Thoracic aorta (tissue), 2 donors: ENCODE data around the gene NPEPL1. TPM values are rescaled to one million over a fixed set of nuclear protein-coding genes. Genes with fewer than 3 reads are reported as not detected.

Source experiments
- ATAC-seq: fragments of 150-250 bp; one replicate; pipeline ENCODE4 v1.8.0; 2017; ENCODE audit warnings: low read depth; ENCODE audit not compliant: insufficient number of reproducible peaks, low FRiP score
- DNase-seq: peaks from one replicate; pipeline ENCODE4 v3.0.0-alpha.2; 2020; ENCODE audit warnings: low spot score
- H3K27ac ChIP-seq, 2 donors: fragments of 200-600 bp; sonication (generic); 1 replicate in 1 of 2; 2 replicates in 1 of 2; pipeline ENCODE4 v1.5.1; 2016; ENCODE audit warnings: mild to moderate bottlenecking in 2 of 2, moderate library complexity in 2 of 2
- H3K27me3 ChIP-seq: fragments of 200-600 bp; sonication (generic); replicated peaks from 2 replicates; pipeline ENCODE4 v1.6.0; 2016; ENCODE audit warnings: mild to moderate bottlenecking; ENCODE audit not compliant: insufficient read depth
- H3K36me3 ChIP-seq: fragments of 200-600 bp; sonication (generic); one replicate; pipeline ENCODE4 v1.5.1; 2016
- H3K4me1 ChIP-seq, 2 donors: fragments of 200-600 bp; sonication (generic); 1 replicate in 1 of 2; 2 replicates in 1 of 2; pipeline versions ENCODE4 v1.5.1 to v1.6.0; 2016; ENCODE audit warnings: low read depth in 2 of 2, mild to moderate bottlenecking in 1 of 2; ENCODE audit not compliant: control insufficient read depth in 1 of 2
- H3K4me3 ChIP-seq: fragments of 200-600 bp; sonication (generic); 2 replicates; pipeline ENCODE4 v1.5.1; 2016; ENCODE audit warnings: mild to moderate bottlenecking
- H3K9me3 ChIP-seq: fragments of 200-600 bp; sonication (generic); 2 replicates; pipeline ENCODE4 v1.5.1; 2016
- CTCF ChIP-seq: fragments of 200-600 bp; sonication (generic); IDR thresholded peaks from one replicate; pipeline ENCODE4 v1.5.1; 2019; ENCODE audit warnings: antibody characterized with exemption
- total RNA-seq, 2 donors: library from RNA; depleted of rRNA; stranded (reverse); fragments of >200 nt; gene quantifications; one replicate each; pipeline versions ENCODE4 v1.1.0 to v1.2.3, GENCODE V29; 2016

NPEPL1 gene
- total RNA-seq, 2 donors from 2014 or later = 47.1 to 59.4 TPM

- ATAC-seq (no peak), DNase-seq (no peak)
- Histone ChIP-seq H3K4me3 (no peak overlapping the region), H3K27ac (no peak overlapping the region), H3K27me3 (no peaks in the 10 kb centered on the region), H3K9me3 (no peaks in the 10 kb centered on the region), H3K4me1 (no peaks in the 10 kb centered on the region), H3K36me3 (peaks cover 21% of the 10 kb centered on the region)
- TF ChIP-seq CTCF = no peak
Observed at GRCh38 chr20:58665606-58666005, 27.0 kb upstream of the NPEPL1 start.

- no peak for DNase-seq
- H3K27ac ChIP-seq = no peak overlapping the region
- ATAC-seq = no peak
- H3K36me3 ChIP-seq = peaks cover 26% of the 10 kb centered on the region
- no peaks in the 10 kb centered on the region for H3K27me3 ChIP-seq
- no peak overlapping the region for H3K4me3 ChIP-seq
- H3K4me1 ChIP-seq = no peaks in the 10 kb centered on the region
- no peak for TF ChIP-seq CTCF
- H3K9me3 ChIP-seq = no peaks in the 10 kb centered on the region
Observed at GRCh38 chr20:58666702-58667101, 25.9 kb upstream of the NPEPL1 start.

GRCh38 chr20:58667975-58668374 lies 24.6 kb upstream of the NPEPL1 start:
- H3K4me3 ChIP-seq = no peak overlapping the region
- H3K9me3 ChIP-seq = no peaks in the 10 kb centered on the region
- no peak for TF ChIP-seq CTCF
- H3K4me1 ChIP-seq = no peaks in the 10 kb centered on the region
- peaks cover 31% of the 10 kb centered on the region for H3K36me3 ChIP-seq
- DNase-seq (no peak), ATAC-seq (no peak)
- H3K27me3 ChIP-seq = no peaks in the 10 kb centered on the region
- H3K27ac ChIP-seq = no peak overlapping the region

DNA sequence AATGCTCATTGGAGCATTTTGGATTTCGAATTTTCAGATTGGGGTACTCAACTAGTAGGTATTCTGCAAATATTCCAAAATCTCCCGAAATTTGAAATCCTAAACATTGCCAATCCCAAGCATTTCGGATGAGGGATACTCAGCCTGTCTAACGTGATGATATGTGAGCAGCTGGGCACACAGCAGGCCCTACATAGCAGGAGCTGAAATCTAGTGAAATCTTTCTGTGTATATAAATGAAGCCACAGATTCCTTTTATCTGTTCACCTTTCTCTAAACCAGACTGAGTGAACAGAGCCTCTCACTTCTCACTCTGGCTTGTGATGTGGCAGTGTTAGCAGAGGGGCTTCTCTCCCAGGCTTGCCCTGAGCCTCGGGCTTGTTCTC lies 23.7 kb upstream of the NPEPL1 start:
- Histone ChIP-seq H3K4me1 (no peaks in the 10 kb centered on the region), H3K36me3 (peaks cover 39% of the 10 kb centered on the region), H3K27ac (no peak overlapping the region), H3K27me3 (no peaks in the 10 kb centered on the region), H3K4me3 (no peak overlapping the region), H3K9me3 (no peaks in the 10 kb centered on the region)
- no peak for ATAC-seq
- no peak for DNase-seq
- no peak for TF ChIP-seq CTCF

- TF ChIP-seq CTCF = no peak
- Histone ChIP-seq H3K9me3 (no peaks in the 10 kb centered on the region), H3K27ac (no peak overlapping the region), H3K4me3 (no peak overlapping the region), H3K4me1 (no peaks in the 10 kb centered on the region), H3K27me3 (no peaks in the 10 kb centered on the region), H3K36me3 (peaks cover 41% of the 10 kb centered on the region)
- no peak for ATAC-seq
- DNase-seq = no peak
Observed at GRCh38 chr20:58669287-58670006, 23.2 kb upstream of the NPEPL1 start.
